IPS-18c (cell line): ENCODE measurements around the gene PRKAG2.

ENCODE experiments used
- H3K4me3 ChIP-seq: 2 replicates; pipeline ENCODE4 v1.7.0; 2013; ENCODE audit warnings: low read depth, mild to moderate bottlenecking, low read length, moderate library complexity; ENCODE audit not compliant: insufficient read depth
- H3K9me3 ChIP-seq: one replicate; pipeline ENCODE4 v1.6.1; 2013; ENCODE audit warnings: mild to moderate bottlenecking, low read length, moderate library complexity; ENCODE audit not compliant: control insufficient read depth, insufficient read depth

The PRKAG2 gene

GRCh38 chr7:151821226-151821625 is 55.7 kb downstream of the PRKAG2 start:
- Histone ChIP-seq H3K9me3 (no peaks in the 10 kb centered on the region), H3K4me3 (no peak overlapping the region)

GRCh38 chr7:151820491-151821105 is 56.3 kb downstream of the PRKAG2 start:
- Histone ChIP-seq H3K4me3 (no peak overlapping the region), H3K9me3 (no peaks in the 10 kb centered on the region)

GRCh38 chr7:151819866-151820265 is 57.0 kb downstream of the PRKAG2 start:
- Histone ChIP-seq H3K4me3 (no peak overlapping the region), H3K9me3 (no peaks in the 10 kb centered on the region)

- Histone ChIP-seq H3K9me3 (no peaks in the 10 kb centered on the region), H3K4me3 (no peak overlapping the region)
These were observed 58.0 kb downstream of the PRKAG2 start for GRCh38 chr7:151818674-151819519.

- no peaks in the 10 kb centered on the region for H3K9me3 ChIP-seq
- H3K4me3 ChIP-seq, result no peak overlapping the region
These were observed 58.8 kb downstream of the PRKAG2 start for GRCh38 chr7:151817981-151818673.

- no peak overlapping the region for H3K4me3 ChIP-seq
- no peaks in the 10 kb centered on the region for H3K9me3 ChIP-seq
These were observed 59.6 kb downstream of the PRKAG2 start for GRCh38 chr7:151817315-151817690.

- no peaks in the 10 kb centered on the region for H3K9me3 ChIP-seq
- no peak overlapping the region for H3K4me3 ChIP-seq
These were observed 60.2 kb downstream of the PRKAG2 start for GRCh38 chr7:151816562-151817314.

- Histone ChIP-seq H3K9me3 (no peaks in the 10 kb centered on the region), H3K4me3 (no peak overlapping the region)
These were observed 61.5 kb downstream of the PRKAG2 start for GRCh38 chr7:151815419-151815818.

GRCh38 chr7:151814400-151815009 is 62.4 kb downstream of the PRKAG2 start:
- H3K9me3 ChIP-seq, result no peaks in the 10 kb centered on the region
- no peak overlapping the region; the same call in 1 of the 2 replicates for H3K4me3 ChIP-seq

- Histone ChIP-seq H3K4me3 (peak overlapping the region; percentile 9; the same call in 1 of the 2 replicates), H3K9me3 (no peaks in the 10 kb centered on the region)
These were observed 62.9 kb downstream of the PRKAG2 start for GRCh38 chr7:151813997-151814396.

- Histone ChIP-seq H3K4me3 (peak overlapping the region; percentile 11; the same call in 1 of the 2 replicates), H3K9me3 (no peaks in the 10 kb centered on the region)
These were observed 63.5 kb downstream of the PRKAG2 start for GRCh38 chr7:151813445-151813844.

- H3K4me3 ChIP-seq, result no peak overlapping the region
These were observed 63.9 kb downstream of the PRKAG2 start for GRCh38 chr7:151812967-151813366.

GRCh38 chr7:151810441-151811232 is 66.3 kb downstream of the PRKAG2 start:
- no peaks in the 10 kb centered on the region for H3K9me3 ChIP-seq
- H3K4me3 ChIP-seq, result no peak overlapping the region

More at GRCh38 chr7:151812967-151813366, 63.9 kb downstream of the PRKAG2 start:
- H3K9me3 ChIP-seq, result no peaks in the 10 kb centered on the region

GRCh38 chr7:151809864-151810170 is 67.1 kb downstream of the PRKAG2 start:
- Histone ChIP-seq H3K4me3 (no peak overlapping the region), H3K9me3 (no peaks in the 10 kb centered on the region)

- H3K4me3 ChIP-seq, result no peak overlapping the region
- H3K9me3 ChIP-seq, result no peaks in the 10 kb centered on the region
These were observed 67.6 kb downstream of the PRKAG2 start for GRCh38 chr7:151809146-151809863.
